Dendritic cell treated with granulocyte-macrophage colony-stimulating factor and Interleukin-4, amounts not matched to agents 40 ng/mL and 50 ng/mL, for 4 days (primary cell): ENCODE measurements around the gene TCEAL9.
"Not testable (repeated sequence)": the region's sequence is repeated elsewhere in the genome, so short reads cannot be mapped to it uniquely, and the experiment has no call there.

Experiments used
- H3K27ac Mint-ChIP-seq: one replicate; pipeline ENCODE4 v1.8.0; 2022; ENCODE audit warnings: mild to moderate bottlenecking, mixed read lengths
- H3K27me3 Mint-ChIP-seq: one replicate; pipeline ENCODE4 v1.8.0; 2022; ENCODE audit warnings: mild to moderate bottlenecking, mixed read lengths
- H3K36me3 Mint-ChIP-seq: one replicate; pipeline ENCODE4 v1.8.0; 2022; ENCODE audit warnings: low read depth, mixed read lengths
- H3K4me1 Mint-ChIP-seq: one replicate; pipeline ENCODE4 v1.8.0; 2022; ENCODE audit warnings: low read depth, mixed read lengths
- H3K4me3 Mint-ChIP-seq: one replicate; pipeline ENCODE4 v1.8.0; 2022; ENCODE audit warnings: mild to moderate bottlenecking, moderate library complexity, mixed read lengths
- H3K9me3 Mint-ChIP-seq: one replicate; pipeline ENCODE4 v1.8.0; 2022; ENCODE audit warnings: mixed read lengths
- intact Hi-C: fragments of 100-400 bp; cut with micrococcal nuclease; formaldehyde crosslinking; loops from one replicate; pipeline ENCODE4 v1.15.0; 2022

The TCEAL9 gene

GRCh38 chrX:103385283-103385830 is 29.1 kb downstream of the TCEAL9 start:
- H3K27ac Mint-ChIP-seq, H3K4me1 Mint-ChIP-seq, H3K9me3 Mint-ChIP-seq, H3K4me3 Mint-ChIP-seq, H3K27me3 Mint-ChIP-seq, H3K36me3 Mint-ChIP-seq, intact Hi-C loops: not testable (repeated sequence)

GRCh38 chrX:103386332-103386731 is 30.0 kb downstream of the TCEAL9 start:
- H3K4me1 Mint-ChIP-seq, result no peaks in the 10 kb centered on the region
- H3K9me3 Mint-ChIP-seq, result no peaks in the 10 kb centered on the region
- peaks cover 5% of the 10 kb centered on the region for H3K27me3 Mint-ChIP-seq
- intact Hi-C loops, result no loop called here
- H3K4me3 Mint-ChIP-seq, result no peak overlapping the region
- no peak overlapping the region for H3K27ac Mint-ChIP-seq
- H3K36me3 Mint-ChIP-seq, result no peaks in the 10 kb centered on the region

GRCh38 chrX:103393487-103393886 is 37.2 kb downstream of the TCEAL9 start:
- Mint-ChIP-seq H3K9me3 (no peaks in the 10 kb centered on the region), H3K27ac (no peak overlapping the region), H3K27me3 (peaks cover 6% of the 10 kb centered on the region), H3K4me1 (no peaks in the 10 kb centered on the region), H3K36me3 (no peaks in the 10 kb centered on the region), H3K4me3 (no peak overlapping the region)
- intact Hi-C loops, result no loop called here

GRCh38 chrX:103396186-103396585 is 39.9 kb downstream of the TCEAL9 start:
- Mint-ChIP-seq H3K4me3 (no peak overlapping the region), H3K27ac (no peak overlapping the region), H3K27me3 (peaks cover 2% of the 10 kb centered on the region), H3K9me3 (no peaks in the 10 kb centered on the region), H3K4me1 (no peaks in the 10 kb centered on the region), H3K36me3 (no peaks in the 10 kb centered on the region)
- intact Hi-C loops, result no loop called here

- Mint-ChIP-seq H3K27me3 (peaks cover 1% of the 10 kb centered on the region), H3K4me3 (no peak overlapping the region), H3K36me3 (no peaks in the 10 kb centered on the region), H3K4me1 (no peaks in the 10 kb centered on the region), H3K9me3 (no peaks in the 10 kb centered on the region), H3K27ac (no peak overlapping the region)
- intact Hi-C loops, result no loop called here
Measured at GRCh38 chrX:103396660-103397059, 40.4 kb downstream of the TCEAL9 start.

GRCh38 chrX:103397707-103398106 is 41.4 kb downstream of the TCEAL9 start:
- peaks cover under 1% of the 10 kb centered on the region for H3K27me3 Mint-ChIP-seq
- intact Hi-C loops, result no loop called here
- no peak overlapping the region for H3K4me3 Mint-ChIP-seq
- no peaks in the 10 kb centered on the region for H3K4me1 Mint-ChIP-seq
- no peaks in the 10 kb centered on the region for H3K9me3 Mint-ChIP-seq
- H3K36me3 Mint-ChIP-seq, result no peaks in the 10 kb centered on the region
- no peak overlapping the region for H3K27ac Mint-ChIP-seq

GRCh38 chrX:103398421-103398864 is 42.1 kb downstream of the TCEAL9 start:
- H3K36me3 Mint-ChIP-seq, result no peaks in the 10 kb centered on the region
- H3K27me3 Mint-ChIP-seq, result no peaks in the 10 kb centered on the region
- H3K4me3 Mint-ChIP-seq, result no peak overlapping the region
- H3K27ac Mint-ChIP-seq, result no peak overlapping the region
- intact Hi-C loops, result no loop called here
- no peaks in the 10 kb centered on the region for H3K4me1 Mint-ChIP-seq
- H3K9me3 Mint-ChIP-seq, result no peaks in the 10 kb centered on the region

- Mint-ChIP-seq H3K4me1 (peaks cover 5% of the 10 kb centered on the region), H3K27me3 (no peaks in the 10 kb centered on the region), H3K4me3 (no peak overlapping the region), H3K36me3 (no peaks in the 10 kb centered on the region), H3K27ac (no peak overlapping the region), H3K9me3 (no peaks in the 10 kb centered on the region)
- intact Hi-C loops, result no loop called here
Measured at GRCh38 chrX:103399744-103400143, 43.4 kb downstream of the TCEAL9 start.

- Mint-ChIP-seq H3K27ac (no peak overlapping the region), H3K9me3 (no peaks in the 10 kb centered on the region), H3K4me3 (no peak overlapping the region), H3K36me3 (no peaks in the 10 kb centered on the region), H3K27me3 (no peaks in the 10 kb centered on the region), H3K4me1 (peaks cover 6% of the 10 kb centered on the region)
- intact Hi-C loops, result no loop called here
Measured at GRCh38 chrX:103400931-103401330, 44.6 kb downstream of the TCEAL9 start.

- H3K9me3 Mint-ChIP-seq, result no peaks in the 10 kb centered on the region
- H3K4me3 Mint-ChIP-seq, result peak overlapping the region; percentile 86
- H3K27me3 Mint-ChIP-seq, result no peaks in the 10 kb centered on the region
- intact Hi-C loops, result no loop called here
- H3K36me3 Mint-ChIP-seq, result no peaks in the 10 kb centered on the region
- peaks cover 6% of the 10 kb centered on the region for H3K4me1 Mint-ChIP-seq
- peak overlapping the region; percentile 40 for H3K27ac Mint-ChIP-seq
Measured at GRCh38 chrX:103404231-103405008, 48.1 kb downstream of the TCEAL9 start.

- no peaks in the 10 kb centered on the region for H3K36me3 Mint-ChIP-seq
- H3K4me1 Mint-ChIP-seq, result peaks cover 6% of the 10 kb centered on the region
- no peaks in the 10 kb centered on the region for H3K27me3 Mint-ChIP-seq
- peak overlapping the region; percentile 40 for H3K27ac Mint-ChIP-seq
- H3K4me3 Mint-ChIP-seq, result peak overlapping the region; percentile 86
- intact Hi-C loops, result no loop called here
- H3K9me3 Mint-ChIP-seq, result no peaks in the 10 kb centered on the region
Measured at GRCh38 chrX:103405009-103405333, 48.7 kb downstream of the TCEAL9 start.

- Mint-ChIP-seq H3K4me1 (peaks cover 6% of the 10 kb centered on the region), H3K27me3 (no peaks in the 10 kb centered on the region), H3K27ac (no peak overlapping the region), H3K4me3 (no peak overlapping the region), H3K36me3 (no peaks in the 10 kb centered on the region), H3K9me3 (no peaks in the 10 kb centered on the region)
- intact Hi-C loops, result no loop called here
Measured at GRCh38 chrX:103406256-103406655, 50.0 kb downstream of the TCEAL9 start.

- intact Hi-C loops, result no loop called here
- no peaks in the 10 kb centered on the region for H3K27me3 Mint-ChIP-seq
- no peaks in the 10 kb centered on the region for H3K36me3 Mint-ChIP-seq
- H3K4me1 Mint-ChIP-seq, result peaks cover 6% of the 10 kb centered on the region
- H3K4me3 Mint-ChIP-seq, result no peak overlapping the region
- no peaks in the 10 kb centered on the region for H3K9me3 Mint-ChIP-seq
- H3K27ac Mint-ChIP-seq, result no peak overlapping the region
Measured at GRCh38 chrX:103407776-103408175, 51.5 kb downstream of the TCEAL9 start.
